HCT116 (cell line): ENCODE data around the gene STYXL1. TPM values are rescaled to one million over a fixed set of nuclear protein-coding genes. Genes with fewer than 3 reads are reported as not detected.

Source experiments
- ATAC-seq: fragments of 200-7000 bp; cut with Tn5 transposase; 2 replicates; pipeline ENCODE4 v1.9.1; 2020; ENCODE audit warnings: mild to moderate bottlenecking, moderate library complexity
- BruUV-seq: library from RNA; stranded (reverse); fragments of 400-500 nt; replicated peaks from 2 replicates; lab custom pipeline; 2021; lab: Mats Ljungman, UMichigan
- CTCF ChIA-PET: fragments of 300-600 bp; sonication (Branson Sonifier 250); formaldehyde crosslinking; loops from one replicate; lab custom pipeline; 2021; ENCODE audit warnings: antibody characterized with exemption; lab: Charles Lee
- POLR2A ChIA-PET: fragments of 300-600, 350-600 bp; sonication (Branson Sonifier 250); formaldehyde crosslinking; loops from one replicate; lab custom pipeline; 2021; ENCODE audit warnings: antibody characterized with exemption; lab: Charles Lee
- RAD21 ChIA-PET, 2 experiments: fragments of 300-600 bp; sonication (Branson Sonifier 250); formaldehyde crosslinking; loops; one replicate each; lab custom pipeline; 2023; ENCODE audit warnings: low total read pairs in 2 of 2; ENCODE audit not compliant: uncharacterized antibody in 2 of 2, unreplicated experiment in 2 of 2, low non-redundant PET in 1 of 2; lab: Charles Lee
- DNase-seq: peaks from one replicate; pipeline ENCODE4 v3.0.0-alpha.2; 2010; ENCODE audit warnings: low read depth, low spot score
- H2AFZ ChIP-seq: fragments of 200-600 bp; shearing (Covaris generic), sonication (generic); 2 replicates; pipeline ENCODE4 v1.6.1; 2017; ENCODE audit warnings: low read depth, mixed run types, mixed read lengths, antibody characterized with exemption, low read length; ENCODE audit not compliant: poor library complexity, severe bottlenecking
- H3K27ac ChIP-seq: 2 replicates; pipeline ENCODE4 v1.5.1; 2012; ENCODE audit warnings: low read depth, low read length
- H3K27me3 ChIP-seq: fragments of 200-600 bp; sonication (generic); 2 replicates; pipeline ENCODE4 v1.6.1; 2016; ENCODE audit warnings: mixed run types, low read length, mixed read lengths; ENCODE audit not compliant: insufficient read depth
- H3K36me3 ChIP-seq, 2 experiments: fragments of 200-500 bp in 1 of 2; fragments of 200-600 bp in 1 of 2; sonication (Bioruptor generic) in 1 of 2; sonication (generic) in 1 of 2; 2 replicates each; pipeline versions ENCODE4 v1.5.1 to v1.6.1; 2014 to 2016; ENCODE audit warnings: low read length in 2 of 2, inconsistent platforms in 1 of 2, mixed read lengths in 1 of 2, mixed run types in 1 of 2; ENCODE audit not compliant: insufficient read depth in 2 of 2, control insufficient read depth in 1 of 2
- H3K4me1 ChIP-seq, 2 experiments: fragments of 200-600 bp in 1 of 2; sonication (generic) in 1 of 2; 2 replicates each; pipeline versions ENCODE4 v1.5.1 to v1.6.1; 2012 to 2017; ENCODE audit warnings: low read length in 2 of 2, inconsistent platforms in 1 of 2, mild to moderate bottlenecking in 1 of 2, mixed read lengths in 1 of 2, mixed run types in 1 of 2, moderate library complexity in 1 of 2; ENCODE audit not compliant: insufficient read depth in 2 of 2, control insufficient read depth in 1 of 2
- H3K4me2 ChIP-seq: fragments of 200-600 bp; sonication (generic); 2 replicates; pipeline ENCODE4 v1.6.1; 2017; ENCODE audit warnings: mixed run types, low read length, mixed read lengths
- H3K4me3 ChIP-seq, 2 experiments: fragments of 200-600 bp in 1 of 2; sonication (generic) in 1 of 2; replicated peaks in 1 of 2; 2 replicates each; pipeline ENCODE4 v1.5.1; 2011 to 2016; ENCODE audit warnings: low read length in 2 of 2, control low read depth in 1 of 2, low read depth in 1 of 2, mild to moderate bottlenecking in 1 of 2, mixed read lengths in 1 of 2, mixed run types in 1 of 2
- H3K79me2 ChIP-seq: fragments of 200-600 bp; sonication (generic); 2 replicates; pipeline ENCODE4 v1.6.1; 2017; ENCODE audit warnings: mild to moderate bottlenecking, mixed run types, low read length, moderate library complexity, mixed read lengths; ENCODE audit not compliant: insufficient read depth
- H3K9ac ChIP-seq: fragments of 200-600 bp; sonication (generic); 2 replicates; pipeline ENCODE4 v1.6.1; 2016; ENCODE audit warnings: low read length, mixed read lengths
- H3K9me2 ChIP-seq: fragments of 200-600 bp; sonication (generic), shearing (Covaris generic); 2 replicates; pipeline ENCODE4 v1.6.1; 2017; ENCODE audit warnings: mixed run types, mild to moderate bottlenecking, moderate library complexity; ENCODE audit not compliant: insufficient read depth
- H3K9me3 ChIP-seq, 2 experiments: fragments of 200-500 bp in 1 of 2; fragments of 200-600 bp in 1 of 2; sonication (Bioruptor generic) in 1 of 2; sonication (generic) in 1 of 2; 2 replicates each; pipeline ENCODE4 v1.6.1; 2014 to 2017; ENCODE audit warnings: low read length in 2 of 2, mixed read lengths in 2 of 2, inconsistent platforms in 1 of 2, low read depth in 1 of 2, mild to moderate bottlenecking in 1 of 2, mixed run types in 1 of 2, moderate library complexity in 1 of 2; ENCODE audit not compliant: control insufficient read depth in 1 of 2, insufficient read depth in 1 of 2
- H4K20me1 ChIP-seq: fragments of 200-600 bp; sonication (generic), shearing (Covaris generic); 2 replicates; pipeline ENCODE4 v1.6.1; 2017; ENCODE audit warnings: mixed run types, mild to moderate bottlenecking, moderate library complexity; ENCODE audit not compliant: insufficient read depth
- JUND ChIP-seq: IDR thresholded peaks from 2 replicates; pipeline ENCODE4 v1.6.1; 2012
- POLR2AphosphoS5 ChIP-seq: IDR thresholded peaks from 2 replicates; pipeline ENCODE4 v1.6.1; 2011; ENCODE audit warnings: mild to moderate bottlenecking, low read depth, low read length, moderate library complexity
- RAD21 ChIP-seq: IDR thresholded peaks from 2 replicates; pipeline ENCODE4 v1.6.1; 2012; ENCODE audit warnings: low read depth, mild to moderate bottlenecking
- SIN3A ChIP-seq: IDR thresholded peaks from 2 replicates; pipeline ENCODE4 v1.6.1; 2012; ENCODE audit warnings: low read depth
- SRF ChIP-seq: IDR thresholded peaks from 2 replicates; pipeline ENCODE4 v1.6.1; 2012; ENCODE audit warnings: low read depth
- ZNF274 ChIP-seq: fragments of 200-500 bp; sonication (Bioruptor generic); IDR thresholded peaks from 2 replicates; pipeline ENCODE4 v1.6.1; 2014; ENCODE audit warnings: mild to moderate bottlenecking, low read depth, low read length, inconsistent platforms
- intact Hi-C: fragments of 100-400 bp; cut with micrococcal nuclease; formaldehyde crosslinking; loops from 2 replicates; pipeline ENCODE4 v1.10.0; 2022
- total RNA-seq: library from RNA; stranded (reverse); gene quantifications from one replicate; pipeline ENCODE4 v1.2.1, GENCODE V29; 2021; ENCODE audit not compliant: unreplicated experiment
- TF ChIP-seq, protein P1 (sequence below): IDR thresholded peaks from 2 replicates; pipeline ENCODE4 v1.6.1; 2012; ENCODE audit warnings: low read depth
- TF ChIP-seq, protein P2 (sequence below): IDR thresholded peaks from 2 replicates; pipeline ENCODE4 v1.6.1; 2011; ENCODE audit warnings: mild to moderate bottlenecking, low read length, moderate library complexity; ENCODE audit not compliant: insufficient replicate concordance; ENCODE audit errors: extremely low read depth
- TF ChIP-seq, protein P3 (sequence below), 3 experiments: fragments of 200-600 bp in 1 of 3; sonication (generic) in 1 of 3; IDR thresholded peaks in 2 of 3; conservative IDR thresholded peaks in 1 of 3; 2 replicates each; pipeline ENCODE4 v1.5.1; 2012 to 2017; ENCODE audit warnings: low read depth in 2 of 3, low read length in 2 of 3, antibody characterized with exemption in 1 of 3, borderline replicate concordance in 1 of 3, control low read depth in 1 of 3, mild to moderate bottlenecking in 1 of 3, mixed read lengths in 1 of 3, mixed run types in 1 of 3, moderate library complexity in 1 of 3; ENCODE audit not compliant: insufficient read depth in 1 of 3

STYXL1 gene
- total RNA-seq, 1 experiment from 2014 or later, result 32.5 TPM

DNA sequence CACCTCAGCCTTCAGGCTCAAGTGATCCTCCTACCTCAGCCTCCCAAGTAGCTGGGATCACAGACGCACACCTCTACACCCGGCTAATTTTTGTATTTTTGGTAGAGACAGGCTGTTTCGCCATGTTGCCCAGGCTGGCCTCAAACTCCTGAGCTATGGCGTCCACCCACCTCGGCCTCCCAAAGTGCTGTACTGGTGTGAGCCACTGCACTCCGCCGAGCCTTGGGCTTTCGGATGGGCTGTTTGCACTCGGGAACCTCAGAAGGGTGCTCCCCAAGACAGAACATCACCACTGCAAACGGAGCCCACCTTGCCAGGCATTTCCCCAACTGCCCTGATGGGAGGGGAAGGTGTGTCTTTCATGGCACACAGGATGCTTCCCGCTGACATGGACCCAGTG is 80.7 kb downstream of the STYXL1 start:
- ChIA-PET CTCF (no interaction called here), POLR2A (no interaction called here), RAD21 (no interaction called here)
- H3K9ac ChIP-seq, result no peak overlapping the region
- no TSS peak for BruUV-seq
- H3K9me2 ChIP-seq, result no peaks in the 10 kb centered on the region
- H3K4me3 ChIP-seq, result no peak overlapping the region
- intact Hi-C loops, result no loop called here
- H3K4me1 ChIP-seq, result no peaks in the 10 kb centered on the region
- no peak for DNase-seq
- no peak overlapping the region for H3K4me2 ChIP-seq
- no peak overlapping the region for H2AFZ ChIP-seq
- no peaks in the 10 kb centered on the region for H3K9me3 ChIP-seq
- H3K36me3 ChIP-seq, result no peaks in the 10 kb centered on the region
- no peak overlapping the region for H3K27ac ChIP-seq
- H3K79me2 ChIP-seq, result no peaks in the 10 kb centered on the region
- TF ChIP-seq, protein P1, sequence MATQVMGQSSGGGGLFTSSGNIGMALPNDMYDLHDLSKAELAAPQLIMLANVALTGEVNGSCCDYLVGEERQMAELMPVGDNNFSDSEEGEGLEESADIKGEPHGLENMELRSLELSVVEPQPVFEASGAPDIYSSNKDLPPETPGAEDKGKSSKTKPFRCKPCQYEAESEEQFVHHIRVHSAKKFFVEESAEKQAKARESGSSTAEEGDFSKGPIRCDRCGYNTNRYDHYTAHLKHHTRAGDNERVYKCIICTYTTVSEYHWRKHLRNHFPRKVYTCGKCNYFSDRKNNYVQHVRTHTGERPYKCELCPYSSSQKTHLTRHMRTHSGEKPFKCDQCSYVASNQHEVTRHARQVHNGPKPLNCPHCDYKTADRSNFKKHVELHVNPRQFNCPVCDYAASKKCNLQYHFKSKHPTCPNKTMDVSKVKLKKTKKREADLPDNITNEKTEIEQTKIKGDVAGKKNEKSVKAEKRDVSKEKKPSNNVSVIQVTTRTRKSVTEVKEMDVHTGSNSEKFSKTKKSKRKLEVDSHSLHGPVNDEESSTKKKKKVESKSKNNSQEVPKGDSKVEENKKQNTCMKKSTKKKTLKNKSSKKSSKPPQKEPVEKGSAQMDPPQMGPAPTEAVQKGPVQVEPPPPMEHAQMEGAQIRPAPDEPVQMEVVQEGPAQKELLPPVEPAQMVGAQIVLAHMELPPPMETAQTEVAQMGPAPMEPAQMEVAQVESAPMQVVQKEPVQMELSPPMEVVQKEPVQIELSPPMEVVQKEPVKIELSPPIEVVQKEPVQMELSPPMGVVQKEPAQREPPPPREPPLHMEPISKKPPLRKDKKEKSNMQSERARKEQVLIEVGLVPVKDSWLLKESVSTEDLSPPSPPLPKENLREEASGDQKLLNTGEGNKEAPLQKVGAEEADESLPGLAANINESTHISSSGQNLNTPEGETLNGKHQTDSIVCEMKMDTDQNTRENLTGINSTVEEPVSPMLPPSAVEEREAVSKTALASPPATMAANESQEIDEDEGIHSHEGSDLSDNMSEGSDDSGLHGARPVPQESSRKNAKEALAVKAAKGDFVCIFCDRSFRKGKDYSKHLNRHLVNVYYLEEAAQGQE, result no peak
- no peak for TF ChIP-seq JUND
- no peak for ATAC-seq
- no peaks in the 10 kb centered on the region for H3K27me3 ChIP-seq
- no peaks in the 10 kb centered on the region for H4K20me1 ChIP-seq

DNA sequence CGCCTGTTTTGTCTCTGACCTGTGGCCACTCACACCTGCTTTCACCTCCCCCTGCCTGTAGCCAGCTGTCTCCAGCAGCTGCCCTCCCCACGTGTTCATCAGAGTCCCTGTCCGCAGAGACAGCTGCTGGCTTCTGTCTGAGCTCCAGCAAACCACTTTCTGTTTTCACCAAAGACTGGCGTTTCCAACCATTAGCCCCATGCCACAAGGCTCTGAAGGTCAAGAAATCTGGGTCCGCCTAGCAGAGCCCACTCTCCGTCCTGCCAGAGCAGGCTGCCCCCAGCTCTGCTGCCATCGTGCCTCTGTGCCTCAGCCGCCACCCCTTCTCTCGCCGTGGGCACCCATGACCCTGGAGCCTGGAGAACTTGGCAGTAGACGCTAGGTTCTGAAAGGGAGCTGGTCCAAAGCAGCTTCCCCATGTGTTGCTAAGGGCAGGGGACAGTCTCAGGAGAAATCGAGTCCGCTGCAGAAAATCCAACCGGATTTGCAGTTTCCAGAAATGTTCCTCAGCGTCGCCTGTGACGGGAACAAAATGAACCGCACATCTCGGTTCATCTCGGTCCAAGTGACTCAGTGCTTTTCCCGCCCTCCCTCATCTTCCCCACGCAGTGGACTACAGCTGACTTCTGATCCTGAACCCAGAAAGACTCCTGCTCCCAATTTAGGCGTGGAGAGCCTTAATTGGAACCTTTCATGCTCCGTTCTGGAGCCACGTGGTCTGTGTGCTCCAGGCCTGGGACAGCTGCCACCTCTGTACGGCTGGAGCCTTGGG is 81.4 kb downstream of the STYXL1 start:
- Histone ChIP-seq H2AFZ (no peak overlapping the region), H3K36me3 (no peaks in the 10 kb centered on the region), H3K4me3 (no peak overlapping the region), H4K20me1 (no peaks in the 10 kb centered on the region), H3K27me3 (no peaks in the 10 kb centered on the region), H3K4me2 (no peak overlapping the region), H3K79me2 (no peaks in the 10 kb centered on the region), H3K9me3 (no peaks in the 10 kb centered on the region), H3K4me1 (no peaks in the 10 kb centered on the region), H3K9ac (no peak overlapping the region), H3K9me2 (no peaks in the 10 kb centered on the region), H3K27ac (no peak overlapping the region)
- intact Hi-C loops, result no loop called here
- ATAC-seq (no peak), DNase-seq (no peak)
- BruUV-seq, result no TSS peak
- TF ChIP-seq ZNF274 (no peak), POLR2AphosphoS5 (no peak), JUND (no peak), RAD21 (no peak), SIN3A (no peak), SRF (no peak)
- TF ChIP-seq, protein P2, sequence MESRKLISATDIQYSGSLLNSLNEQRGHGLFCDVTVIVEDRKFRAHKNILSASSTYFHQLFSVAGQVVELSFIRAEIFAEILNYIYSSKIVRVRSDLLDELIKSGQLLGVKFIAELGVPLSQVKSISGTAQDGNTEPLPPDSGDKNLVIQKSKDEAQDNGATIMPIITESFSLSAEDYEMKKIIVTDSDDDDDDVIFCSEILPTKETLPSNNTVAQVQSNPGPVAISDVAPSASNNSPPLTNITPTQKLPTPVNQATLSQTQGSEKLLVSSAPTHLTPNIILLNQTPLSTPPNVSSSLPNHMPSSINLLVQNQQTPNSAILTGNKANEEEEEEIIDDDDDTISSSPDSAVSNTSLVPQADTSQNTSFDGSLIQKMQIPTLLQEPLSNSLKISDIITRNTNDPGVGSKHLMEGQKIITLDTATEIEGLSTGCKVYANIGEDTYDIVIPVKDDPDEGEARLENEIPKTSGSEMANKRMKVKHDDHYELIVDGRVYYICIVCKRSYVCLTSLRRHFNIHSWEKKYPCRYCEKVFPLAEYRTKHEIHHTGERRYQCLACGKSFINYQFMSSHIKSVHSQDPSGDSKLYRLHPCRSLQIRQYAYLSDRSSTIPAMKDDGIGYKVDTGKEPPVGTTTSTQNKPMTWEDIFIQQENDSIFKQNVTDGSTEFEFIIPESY, result no peak
- TF ChIP-seq, protein P3, sequence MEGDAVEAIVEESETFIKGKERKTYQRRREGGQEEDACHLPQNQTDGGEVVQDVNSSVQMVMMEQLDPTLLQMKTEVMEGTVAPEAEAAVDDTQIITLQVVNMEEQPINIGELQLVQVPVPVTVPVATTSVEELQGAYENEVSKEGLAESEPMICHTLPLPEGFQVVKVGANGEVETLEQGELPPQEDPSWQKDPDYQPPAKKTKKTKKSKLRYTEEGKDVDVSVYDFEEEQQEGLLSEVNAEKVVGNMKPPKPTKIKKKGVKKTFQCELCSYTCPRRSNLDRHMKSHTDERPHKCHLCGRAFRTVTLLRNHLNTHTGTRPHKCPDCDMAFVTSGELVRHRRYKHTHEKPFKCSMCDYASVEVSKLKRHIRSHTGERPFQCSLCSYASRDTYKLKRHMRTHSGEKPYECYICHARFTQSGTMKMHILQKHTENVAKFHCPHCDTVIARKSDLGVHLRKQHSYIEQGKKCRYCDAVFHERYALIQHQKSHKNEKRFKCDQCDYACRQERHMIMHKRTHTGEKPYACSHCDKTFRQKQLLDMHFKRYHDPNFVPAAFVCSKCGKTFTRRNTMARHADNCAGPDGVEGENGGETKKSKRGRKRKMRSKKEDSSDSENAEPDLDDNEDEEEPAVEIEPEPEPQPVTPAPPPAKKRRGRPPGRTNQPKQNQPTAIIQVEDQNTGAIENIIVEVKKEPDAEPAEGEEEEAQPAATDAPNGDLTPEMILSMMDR (IDR thresholded peaks at IDR 0.05 in 2 of 3, conservative IDR thresholded peaks at IDR 0.05 in 1 of 3; ENCODE audit: borderline replicate concordance in 1 of 3, insufficient read depth in 1 of 3, low read depth in 2 of 3, low read length in 2 of 3), result no peak
- POLR2A ChIA-PET, result no interaction called here
- CTCF ChIA-PET, result no interaction called here
- RAD21 ChIA-PET, result interaction anchor here in 1 of 2 experiments (0.5 kb wide), 1 partner anchor 124 kb away, joined by 5 read pairs; no protein-coding TSS in a partner anchor
